H1 (cell line): ENCODE data around the gene NAE1.

Source experiments
- GABPA ChIP-seq: IDR thresholded peaks from 2 replicates; pipeline ENCODE4 v1.6.1; 2011; ENCODE audit warnings: mild to moderate bottlenecking, low read length, moderate library complexity, borderline replicate concordance; ENCODE audit not compliant: insufficient read depth
- POLR2A ChIP-seq, 2 experiments: IDR thresholded peaks; 1 replicate in 1 of 2; 2 replicates in 1 of 2; pipeline ENCODE4 v1.6.1; 2011; ENCODE audit warnings: low read depth in 2 of 2, low read length in 2 of 2, mild to moderate bottlenecking in 2 of 2; ENCODE audit errors: control extremely low read depth in 1 of 2
- SIRT6 ChIP-seq: IDR thresholded peaks from one replicate; pipeline ENCODE4 v1.7.1; 2012; ENCODE audit warnings: low read length, inconsistent platforms
- TAF1 ChIP-seq: IDR thresholded peaks from 2 replicates; pipeline ENCODE4 v1.6.1; 2011; ENCODE audit warnings: mild to moderate bottlenecking, low read depth, low read length

DNA sequence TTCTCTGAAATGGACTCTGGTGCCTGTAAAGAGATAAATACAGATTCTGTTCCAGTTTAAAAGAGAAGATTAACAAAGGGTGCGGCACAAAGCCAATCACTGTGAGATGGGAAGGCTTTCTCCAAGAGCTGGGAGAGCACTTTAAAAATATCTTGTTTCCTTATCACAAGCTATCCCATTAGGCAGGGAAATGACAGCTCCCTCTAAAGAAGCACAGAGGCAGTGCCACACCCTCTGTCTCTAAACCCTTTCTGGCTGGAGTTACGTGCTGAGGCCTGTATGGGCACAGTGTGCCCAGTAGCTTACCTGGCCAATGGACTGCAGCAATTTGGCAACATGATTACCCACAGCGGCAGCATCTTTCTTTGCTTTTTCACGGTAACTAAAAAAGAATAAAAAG, 20.4 kb downstream of the NAE1 start:
- TF ChIP-seq SIRT6, result no peak
- TF ChIP-seq GABPA, result no peak
- no peak for TF ChIP-seq TAF1
- no peak for TF ChIP-seq POLR2A (IDR thresholded peaks at IDR 0.05; ENCODE audit: control extremely low read depth in 1 of 2, low read depth in 2 of 2, low read length in 2 of 2)
